SK-MEL-5 (cell line): Measurements from ENCODE around the gene FOLR1. TPM values are rescaled to one million over a fixed set of nuclear protein-coding genes. Genes with fewer than 3 reads are reported as not detected.
A peak's percentile ranks its signal among the peaks of the same experiment; 100 is the strongest.

Experiments
- DNase-seq: peaks from one replicate; pipeline ENCODE4 v3.0.0-alpha.2; 2016; ENCODE audit warnings: low read depth, low spot score
- in situ Hi-C: cut with HindIII; loops from 2 replicates; pipeline ENCODE4 v1.10.0; 2016; ENCODE audit warnings: low sequenced_read_pairs, high pct_unique_total_duplicates, low pct_unique_long_range_greater_than_20kb
- total RNA-seq: library from RNA; depleted of rRNA; stranded (reverse); fragments of >200 nt; shearing (Covaris generic); gene quantifications from 2 replicates; pipeline ENCODE4 v1.2.3, GENCODE V29; 2014

FOLR1 gene
- total RNA-seq, 1 experiment from 2014 or later, result not detected

DNA sequence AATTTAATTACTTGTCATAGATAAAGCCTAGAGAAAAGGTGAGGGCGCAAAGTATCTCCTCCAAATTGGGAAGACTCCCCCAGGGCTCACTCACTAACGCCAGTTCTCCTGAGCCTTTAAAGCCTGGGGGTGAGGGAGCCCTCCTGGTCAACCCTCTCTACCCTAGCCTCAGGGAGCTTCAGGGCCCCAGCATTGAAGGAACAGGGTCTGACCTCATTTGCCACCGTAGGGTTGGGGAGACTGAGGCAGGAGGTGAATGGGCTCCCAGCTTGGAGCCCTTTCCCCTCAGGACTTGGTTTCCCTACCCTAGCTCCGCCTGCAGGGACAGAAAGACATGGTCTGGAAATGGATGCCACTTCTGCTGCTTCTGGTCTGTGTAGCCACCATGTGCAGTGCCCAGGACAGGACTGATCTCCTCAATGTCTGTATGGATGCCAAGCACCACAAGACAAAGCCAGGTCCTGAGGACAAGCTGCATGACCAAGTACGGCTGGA, 26.4 kb downstream of the FOLR1 start:
- in situ Hi-C loops, result no loop called here
- no peak for DNase-seq

DNA sequence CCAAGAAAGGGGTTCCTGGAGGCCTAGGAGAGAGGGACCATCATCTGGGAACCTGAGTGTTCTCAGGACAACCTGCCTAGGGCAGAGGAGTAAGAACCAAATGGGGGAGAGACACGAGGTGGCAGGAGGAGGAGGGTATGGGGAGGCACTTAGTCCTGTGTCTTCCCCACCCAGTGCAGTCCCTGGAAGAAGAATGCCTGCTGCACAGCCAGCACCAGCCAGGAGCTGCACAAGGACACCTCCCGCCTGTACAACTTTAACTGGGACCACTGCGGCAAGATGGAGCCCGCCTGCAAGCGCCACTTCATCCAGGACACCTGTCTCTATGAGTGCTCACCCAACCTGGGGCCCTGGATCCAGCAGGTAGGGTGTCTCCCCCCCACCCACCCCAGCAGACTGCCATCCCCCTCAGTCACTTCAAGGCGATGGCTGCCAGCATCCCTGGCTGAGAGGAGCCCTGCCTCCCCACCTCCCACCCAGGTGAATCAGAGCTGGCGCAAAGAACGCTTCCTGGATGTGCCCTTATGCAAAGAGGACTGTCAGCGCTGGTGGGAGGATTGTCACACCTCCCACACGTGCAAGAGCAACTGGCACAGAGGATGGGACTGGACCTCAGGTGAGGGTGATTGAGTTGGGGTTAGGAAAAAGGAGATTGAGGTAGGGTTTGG, 28.9 kb downstream of the FOLR1 start:
- in situ Hi-C loops, result no loop called here

DNA sequence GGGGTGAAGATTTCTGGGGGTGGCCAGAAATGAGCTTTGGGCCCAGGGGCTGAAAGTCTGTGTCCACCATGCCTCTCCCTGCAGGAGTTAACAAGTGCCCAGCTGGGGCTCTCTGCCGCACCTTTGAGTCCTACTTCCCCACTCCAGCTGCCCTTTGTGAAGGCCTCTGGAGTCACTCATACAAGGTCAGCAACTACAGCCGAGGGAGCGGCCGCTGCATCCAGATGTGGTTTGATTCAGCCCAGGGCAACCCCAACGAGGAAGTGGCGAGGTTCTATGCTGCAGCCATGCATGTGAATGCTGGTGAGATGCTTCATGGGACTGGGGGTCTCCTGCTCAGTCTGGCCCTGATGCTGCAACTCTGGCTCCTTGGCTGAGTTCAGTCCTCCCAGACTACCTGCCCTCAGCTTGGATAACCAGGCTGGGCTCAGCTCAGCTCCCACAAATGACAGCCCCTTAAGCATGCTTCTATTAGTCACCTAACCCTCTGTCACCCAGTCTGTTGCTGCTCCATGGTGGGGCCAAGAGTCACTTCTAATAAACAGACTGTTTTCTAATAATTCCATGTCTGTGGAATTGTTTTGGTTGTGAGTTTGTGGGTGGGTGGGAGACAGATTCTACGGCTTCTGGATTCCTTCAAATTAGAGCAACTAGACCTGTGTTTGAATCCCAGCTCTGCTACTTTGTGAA, 29.6 kb downstream of the FOLR1 start:
- DNase-seq, result no peak
- in situ Hi-C loops, result no loop called here

More for the DNA sequence above, 28.9 kb downstream of the FOLR1 start:
- DNase-seq, result no peak

DNA sequence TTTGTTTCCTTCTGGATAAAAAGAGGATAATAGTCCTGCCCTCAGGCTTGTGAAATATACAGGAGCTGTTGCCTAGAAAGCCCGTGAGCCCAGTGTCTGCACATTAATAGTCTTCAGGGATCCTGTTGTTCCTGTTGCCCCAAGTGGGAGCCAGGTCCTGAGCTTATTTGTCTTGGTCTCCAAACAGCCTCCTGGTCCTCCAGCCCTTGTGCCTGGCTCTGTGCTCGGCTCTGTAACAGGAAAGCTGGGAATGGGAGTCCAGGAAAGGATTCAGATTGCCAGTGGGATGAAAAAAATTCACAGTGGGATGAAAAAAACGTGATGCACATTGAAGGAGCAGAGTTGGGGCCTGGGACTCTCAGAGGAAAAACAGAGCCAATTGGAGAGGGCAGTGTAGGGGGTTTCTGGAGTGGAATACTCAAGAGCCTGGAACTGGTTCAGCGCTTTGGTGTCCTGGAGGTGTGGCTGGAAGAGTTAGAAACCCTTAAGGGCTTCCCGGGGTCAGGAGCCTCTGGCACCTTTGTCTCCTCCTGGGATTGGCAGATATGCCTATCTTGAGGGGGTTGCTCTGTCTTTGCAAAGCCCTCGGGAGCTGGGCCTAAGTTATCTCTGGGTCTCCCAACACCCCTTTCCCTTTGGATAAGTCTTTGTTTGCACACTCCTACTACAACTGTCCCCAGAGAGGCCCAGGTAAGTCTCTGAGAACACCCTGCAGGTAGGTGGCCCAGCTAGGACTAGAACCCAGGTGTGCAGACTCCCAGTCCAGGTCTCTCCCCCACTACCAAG, 30.4 kb downstream of the FOLR1 start:
- in situ Hi-C loops, result no loop called here
- no peak for DNase-seq

DNA sequence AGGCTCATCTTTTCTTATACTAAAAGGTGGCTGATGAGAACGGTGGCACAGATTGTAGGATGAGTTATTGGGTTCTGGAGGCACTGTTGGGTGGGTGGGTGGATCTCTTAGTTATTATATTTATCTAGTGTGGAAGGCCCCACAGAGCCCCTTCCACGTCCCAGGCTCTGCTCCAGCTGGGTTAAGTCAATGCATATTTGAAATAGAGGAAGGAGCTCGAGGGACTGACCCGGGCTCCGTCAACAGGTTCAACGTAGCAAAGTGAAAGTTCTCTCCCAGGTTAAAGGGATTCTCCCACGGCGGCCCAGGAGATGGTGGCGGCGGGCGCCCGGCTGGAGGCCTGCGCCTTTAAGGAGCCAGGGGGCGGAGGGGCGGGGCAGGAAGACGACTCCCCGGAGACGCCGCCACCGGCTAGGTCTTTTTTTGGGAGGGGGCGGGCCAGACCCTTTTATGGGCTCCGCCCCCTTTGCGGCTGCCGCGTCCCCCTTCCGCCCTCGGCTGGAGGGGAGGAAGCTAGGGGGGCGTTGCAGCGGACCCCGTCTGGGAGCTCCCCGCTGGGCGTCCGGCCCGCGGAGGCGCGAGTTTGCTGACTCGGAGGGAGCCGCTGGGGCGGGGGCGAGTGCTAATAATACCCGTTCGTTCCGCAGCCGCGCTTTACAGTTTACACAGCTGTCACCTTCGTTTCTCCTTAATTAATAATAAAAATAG, 31.1 kb downstream of the FOLR1 start:
- in situ Hi-C loops, result no loop called here
- DNase-seq, result peak; percentile 98

DNA sequence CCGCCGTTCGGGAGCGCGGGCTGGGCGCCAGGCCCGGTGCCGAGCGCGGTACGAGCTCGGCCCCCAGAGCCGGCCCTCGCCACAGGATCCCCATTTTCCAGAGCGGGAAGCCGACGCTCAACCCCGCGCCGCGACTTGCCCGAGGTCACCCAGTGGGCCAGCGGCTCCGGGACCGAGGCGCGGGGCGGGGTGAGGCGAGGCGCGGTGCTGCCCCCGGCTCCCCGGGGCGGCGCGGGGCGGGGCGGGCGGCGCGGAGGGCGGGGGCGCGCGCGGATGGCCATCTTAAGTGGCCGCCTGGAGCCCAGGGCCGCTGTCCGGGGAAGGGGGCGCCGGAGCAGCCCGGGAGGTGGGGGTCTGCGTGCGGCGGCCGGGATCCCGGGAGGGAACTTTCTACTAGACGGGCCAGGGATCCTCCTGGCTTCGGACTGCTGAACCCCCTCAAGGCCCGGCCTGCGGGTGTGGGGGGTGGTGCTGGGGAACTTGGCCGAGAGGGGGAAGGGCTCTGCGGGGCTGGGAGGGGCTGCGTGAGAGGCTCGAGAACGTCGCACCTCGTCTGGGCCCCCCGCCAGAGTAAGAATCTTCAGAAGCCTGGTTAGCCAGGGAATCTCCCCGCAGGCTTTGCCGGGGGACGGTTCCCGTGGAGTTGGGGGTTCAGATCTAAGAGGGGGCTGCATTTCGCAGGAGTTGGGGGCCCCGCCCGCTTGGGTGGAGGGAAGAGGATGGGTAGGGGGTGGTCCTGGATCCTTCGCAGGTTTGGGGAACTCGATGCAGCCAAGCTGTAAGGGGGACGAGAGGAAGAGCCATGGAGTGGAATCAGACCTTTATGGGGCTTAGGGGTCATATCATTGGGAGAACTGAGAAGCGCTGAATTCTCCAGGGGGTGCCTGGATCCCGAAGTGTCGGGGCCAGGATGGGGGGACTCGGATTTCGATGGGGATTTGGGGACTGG, 31.9 kb downstream of the FOLR1 start:
- in situ Hi-C loops, result no loop called here
- DNase-seq, result peak; percentile 78

DNA sequence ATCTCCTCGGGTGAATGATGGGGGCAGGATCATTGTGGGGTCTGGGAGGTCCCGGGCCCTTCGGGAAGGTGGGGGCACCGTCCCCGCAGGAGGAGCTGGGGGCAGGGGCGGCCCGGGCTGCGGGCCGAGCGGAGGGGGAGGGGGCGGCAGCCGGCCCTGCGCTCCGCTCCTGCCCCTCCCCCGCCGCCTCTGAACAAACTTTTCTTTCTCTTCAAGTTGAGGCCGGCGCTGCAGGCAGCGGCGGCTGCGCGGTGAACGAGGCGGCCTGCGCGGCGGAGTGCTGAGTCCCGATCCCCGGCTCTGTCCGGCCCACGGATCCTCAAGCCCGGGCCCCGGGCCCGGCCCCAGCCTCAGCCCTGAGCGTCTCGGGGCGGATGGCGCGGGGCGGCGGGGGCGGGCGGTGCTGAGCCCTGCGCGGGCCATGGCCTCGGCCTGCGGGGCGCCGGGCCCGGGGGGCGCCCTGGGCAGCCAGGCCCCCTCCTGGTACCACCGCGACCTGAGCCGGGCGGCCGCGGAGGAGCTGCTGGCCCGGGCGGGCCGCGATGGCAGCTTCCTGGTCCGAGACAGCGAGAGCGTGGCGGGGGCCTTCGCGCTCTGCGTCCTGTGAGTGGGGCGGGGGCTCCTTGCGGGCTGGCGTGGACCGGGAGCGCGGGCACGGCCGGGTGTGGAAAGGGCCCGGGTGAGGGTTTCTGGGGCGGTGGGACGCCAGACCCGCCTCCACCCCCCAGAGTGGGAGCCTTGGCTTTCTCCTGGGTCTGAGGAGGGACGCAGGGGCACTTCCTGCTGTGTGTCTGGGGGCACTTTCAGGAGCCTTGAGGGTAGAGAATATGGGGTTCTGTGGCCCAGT, 32.8 kb downstream of the FOLR1 start, which contains the start of gene INPPL1:
INPPL1 (plus strand) TSS at position 204 of the 847 bp plus-strand sequence; CDS start at position 422, 218 bp downstream.
- in situ Hi-C loops, result no loop called here
- DNase-seq, result peak; percentile 72

DNA sequence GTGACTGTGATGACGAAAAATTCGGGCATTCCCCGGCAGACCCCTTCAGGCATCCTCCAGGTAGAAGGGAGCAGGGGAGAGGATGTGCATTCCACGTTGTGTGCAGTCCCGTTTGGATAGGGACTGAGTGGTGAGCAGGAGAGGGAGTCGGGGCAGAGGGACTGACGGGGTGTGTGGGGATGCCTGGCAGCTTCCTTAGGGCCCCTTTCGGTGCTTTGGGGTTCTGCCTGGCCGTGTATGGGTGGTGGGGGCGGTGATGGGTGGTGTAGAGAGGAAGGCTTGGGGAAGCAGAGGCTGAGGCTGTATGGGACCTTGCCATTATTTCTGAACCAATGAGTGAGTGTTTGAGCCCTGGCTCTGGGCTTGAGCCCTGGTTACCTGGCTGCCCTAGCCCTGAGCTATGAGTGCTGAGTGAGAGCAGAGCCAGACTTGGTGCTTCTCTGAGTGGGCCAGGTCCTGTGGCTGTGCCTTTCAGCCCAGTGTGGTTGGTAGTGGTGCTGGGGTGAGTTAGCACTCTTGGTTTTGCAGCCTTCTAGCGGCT, 33.5 kb downstream of the FOLR1 start:
- in situ Hi-C loops, result no loop called here
- DNase-seq, result no peak

DNA sequence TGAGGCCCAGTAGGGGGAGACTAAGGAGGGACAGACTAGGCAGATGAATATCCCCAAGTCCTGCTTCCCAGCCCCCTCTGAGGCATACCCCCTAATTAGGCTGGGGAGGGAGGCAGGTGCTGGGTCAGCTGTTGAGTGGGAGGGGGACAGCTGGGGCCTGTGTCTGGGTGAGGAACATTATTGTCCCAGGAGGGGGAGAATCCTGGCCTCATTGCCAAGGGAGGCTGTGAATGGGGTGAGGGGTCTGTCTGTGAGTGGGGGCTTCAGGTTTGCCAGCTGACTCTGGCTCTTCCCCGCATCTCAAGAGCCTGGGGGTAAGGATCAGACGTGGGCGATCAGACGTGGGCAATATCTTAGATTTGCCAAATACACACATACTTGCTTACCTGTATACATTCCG, 34.8 kb downstream of the FOLR1 start:
- in situ Hi-C loops, result no loop called here
- DNase-seq, result no peak

DNA sequence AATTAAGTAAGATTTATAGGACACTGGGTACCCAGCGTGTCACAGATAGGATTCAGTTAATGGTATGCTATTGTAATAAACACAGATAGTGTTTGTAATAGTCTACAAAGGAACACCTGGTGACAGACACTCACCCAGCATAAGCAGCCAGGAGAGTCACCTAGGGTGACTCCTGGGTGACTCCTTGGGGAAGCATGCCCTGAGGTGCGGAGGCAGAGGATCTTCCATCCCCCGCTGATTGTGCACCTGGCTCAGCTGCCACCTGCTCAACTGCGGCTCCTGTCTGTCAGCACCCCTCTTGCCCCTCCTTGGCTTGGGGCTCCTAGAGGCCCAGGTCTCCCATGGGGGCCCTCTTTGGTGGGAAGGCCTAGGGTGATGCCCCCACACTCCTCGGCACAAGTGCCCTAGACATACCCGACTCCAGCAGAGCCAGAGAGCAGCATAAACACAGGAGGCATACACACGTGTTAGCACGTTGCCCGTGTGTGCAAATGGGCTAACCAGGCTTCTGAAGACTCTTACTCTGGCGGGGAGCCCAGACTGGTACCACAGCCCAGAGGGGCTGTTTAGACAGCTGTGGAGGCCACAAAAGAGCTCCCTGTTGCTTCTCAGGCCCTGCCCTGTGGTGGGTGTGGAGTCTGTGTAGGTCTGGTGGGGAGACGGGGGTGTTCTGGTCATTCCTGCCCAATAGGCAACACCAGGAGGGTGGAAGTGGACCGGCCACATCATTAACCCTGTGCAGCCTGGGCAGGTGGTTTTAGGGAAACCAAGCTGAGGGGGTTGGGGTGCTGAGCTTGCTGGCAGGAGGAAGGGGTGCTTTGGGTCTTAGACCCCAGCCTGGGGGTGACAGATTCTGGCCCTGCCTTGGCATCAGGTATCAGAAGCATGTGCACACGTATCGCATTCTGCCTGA, 35.6 kb downstream of the FOLR1 start:
- in situ Hi-C loops, result no loop called here
- DNase-seq, result no peak

DNA sequence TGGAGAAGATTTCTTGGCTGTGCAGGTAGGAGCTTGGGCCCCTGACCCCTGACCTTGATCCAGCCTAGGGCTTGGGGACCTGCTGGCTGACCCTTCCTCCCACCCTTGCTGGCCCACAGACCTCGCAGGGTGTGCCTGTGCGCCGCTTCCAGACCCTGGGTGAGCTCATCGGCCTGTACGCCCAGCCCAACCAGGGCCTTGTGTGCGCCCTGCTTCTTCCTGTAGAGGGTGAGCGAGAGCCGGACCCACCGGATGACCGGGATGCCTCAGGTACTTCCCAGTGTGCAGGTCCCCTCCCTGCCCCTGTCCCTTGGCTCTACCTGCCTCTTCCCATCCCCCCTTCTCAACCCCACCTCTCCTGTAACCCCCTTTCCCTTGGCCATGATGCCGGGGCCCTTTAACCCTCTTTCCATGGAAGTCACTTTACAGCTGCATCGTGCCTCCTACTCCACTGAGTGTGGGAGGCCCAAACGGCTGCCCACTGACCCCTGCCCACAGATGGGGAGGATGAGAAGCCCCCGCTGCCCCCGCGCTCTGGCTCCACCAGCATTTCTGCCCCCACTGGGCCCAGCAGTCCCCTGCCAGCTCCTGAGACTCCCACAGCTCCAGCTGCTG, 36.4 kb downstream of the FOLR1 start:
- DNase-seq, result no peak
- in situ Hi-C loops, result no loop called here

DNA sequence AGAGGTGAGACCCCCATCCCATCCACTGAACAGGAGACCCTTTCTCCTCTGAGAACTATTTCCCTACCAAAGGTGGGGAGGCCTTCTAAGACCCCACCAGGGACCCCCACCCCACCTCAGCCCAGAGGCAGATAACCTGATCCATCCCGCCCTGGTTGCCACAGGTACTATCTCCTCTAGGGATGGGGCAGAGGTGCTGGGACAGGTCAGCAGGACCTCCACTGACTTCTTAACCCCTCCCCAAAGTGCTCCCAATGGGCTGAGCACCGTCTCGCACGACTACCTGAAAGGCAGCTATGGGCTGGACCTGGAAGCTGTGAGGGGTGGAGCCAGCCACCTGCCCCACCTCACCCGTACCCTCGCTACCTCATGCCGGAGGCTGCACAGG, 36.9 kb downstream of the FOLR1 start:
- in situ Hi-C loops, result no loop called here
- DNase-seq, result no peak

DNA sequence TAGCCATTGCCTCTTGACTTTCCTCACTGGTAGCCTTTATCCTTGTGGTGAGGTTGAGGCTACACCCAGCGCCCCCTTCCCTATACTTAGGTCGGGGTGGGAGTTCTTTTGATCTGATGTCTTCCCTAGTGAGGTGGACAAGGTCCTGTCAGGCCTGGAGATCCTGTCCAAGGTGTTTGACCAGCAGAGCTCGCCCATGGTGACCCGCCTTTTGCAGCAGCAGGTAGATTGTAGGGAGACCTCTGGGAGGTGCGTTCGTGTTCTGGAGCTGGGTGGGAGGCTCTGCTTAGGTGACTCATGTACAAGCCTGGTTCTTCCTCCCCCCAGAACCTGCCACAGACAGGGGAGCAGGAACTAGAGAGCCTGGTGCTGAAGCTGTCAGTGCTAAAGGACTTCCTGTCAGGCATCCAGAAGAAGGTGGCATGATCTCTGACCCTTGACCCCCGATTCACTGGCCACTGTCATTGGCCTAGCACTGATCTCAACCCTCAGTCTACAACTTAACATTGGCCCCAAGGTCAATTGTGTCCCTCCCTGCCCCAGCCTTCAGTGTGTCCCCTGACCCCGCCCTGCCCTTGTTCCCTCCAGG, 37.5 kb downstream of the FOLR1 start:
- no peak for DNase-seq
- in situ Hi-C loops, result no loop called here
